Mucosa of stomach (tissue), 1 donor: Measurements from ENCODE around the gene NR4A1.
A peak's percentile ranks its signal among the peaks of the same experiment; 100 is the strongest.

ENCODE experiments used
- H3K27me3 ChIP-seq: one replicate; pipeline ENCODE4 v1.7.0; 2013; ENCODE audit warnings: mild to moderate bottlenecking, low read length; ENCODE audit not compliant: control insufficient read depth, insufficient read depth
- H3K36me3 ChIP-seq: one replicate; pipeline ENCODE4 v1.7.0; 2013; ENCODE audit warnings: low read length; ENCODE audit not compliant: control insufficient read depth, insufficient read depth
- H3K4me1 ChIP-seq: one replicate; pipeline ENCODE4 v1.7.0; 2013; ENCODE audit warnings: mild to moderate bottlenecking, low read length; ENCODE audit not compliant: control insufficient read depth, insufficient read depth
- H3K4me3 ChIP-seq: one replicate; pipeline ENCODE4 v1.7.0; 2013; ENCODE audit warnings: low read length
- H3K9ac ChIP-seq: one replicate; pipeline ENCODE4 v1.7.0; 2013; ENCODE audit warnings: mild to moderate bottlenecking, low read length, moderate library complexity
- H3K9me3 ChIP-seq: one replicate; pipeline ENCODE4 v1.7.0; 2013; ENCODE audit warnings: mild to moderate bottlenecking, low read length, moderate library complexity; ENCODE audit not compliant: control insufficient read depth
- donor health status: Pancreatic carcinoma.

The NR4A1 gene

GRCh38 chr12:52010152-52010622 lies 41.1 kb upstream of the NR4A1 start:
- Histone ChIP-seq H3K9ac (peak overlapping the region; percentile 29), H3K4me1 (peaks cover 23% of the 10 kb centered on the region), H3K27me3 (peaks cover 37% of the 10 kb centered on the region), H3K9me3 (no peaks in the 10 kb centered on the region), H3K36me3 (no peaks in the 10 kb centered on the region), H3K4me3 (no peak overlapping the region)

GRCh38 chr12:52010692-52011601 lies 40.3 kb upstream of the NR4A1 start:
- Histone ChIP-seq H3K9ac (peak overlapping the region; percentile 17), H3K4me1 (peaks cover 23% of the 10 kb centered on the region), H3K36me3 (no peaks in the 10 kb centered on the region), H3K27me3 (peaks cover 36% of the 10 kb centered on the region), H3K9me3 (no peaks in the 10 kb centered on the region), H3K4me3 (no peak overlapping the region)

GRCh38 chr12:52011602-52012214 lies 39.5 kb upstream of the NR4A1 start:
- Histone ChIP-seq H3K4me1 (peaks cover 18% of the 10 kb centered on the region), H3K9ac (no peak overlapping the region), H3K9me3 (no peaks in the 10 kb centered on the region), H3K27me3 (peaks cover 31% of the 10 kb centered on the region), H3K4me3 (no peak overlapping the region), H3K36me3 (no peaks in the 10 kb centered on the region)

GRCh38 chr12:52013626-52014310 lies 37.5 kb upstream of the NR4A1 start:
- H3K27me3 ChIP-seq, result peaks cover 17% of the 10 kb centered on the region
- H3K9me3 ChIP-seq, result no peaks in the 10 kb centered on the region
- no peak overlapping the region for H3K4me3 ChIP-seq
- H3K36me3 ChIP-seq, result no peaks in the 10 kb centered on the region
- H3K9ac ChIP-seq, result no peak overlapping the region
- peaks cover 18% of the 10 kb centered on the region for H3K4me1 ChIP-seq

- H3K4me1 ChIP-seq, result peaks cover 11% of the 10 kb centered on the region
- no peaks in the 10 kb centered on the region for H3K36me3 ChIP-seq
- peaks cover 17% of the 10 kb centered on the region for H3K27me3 ChIP-seq
- H3K9me3 ChIP-seq, result no peaks in the 10 kb centered on the region
- no peak overlapping the region for H3K9ac ChIP-seq
- H3K4me3 ChIP-seq, result no peak overlapping the region
Measured at GRCh38 chr12:52014567-52015530, 36.4 kb upstream of the NR4A1 start.

- no peaks in the 10 kb centered on the region for H3K9me3 ChIP-seq
- no peak overlapping the region for H3K9ac ChIP-seq
- H3K27me3 ChIP-seq, result peaks cover 17% of the 10 kb centered on the region
- H3K36me3 ChIP-seq, result no peaks in the 10 kb centered on the region
- H3K4me3 ChIP-seq, result no peak overlapping the region
- H3K4me1 ChIP-seq, result peaks cover 7% of the 10 kb centered on the region
Measured at GRCh38 chr12:52015532-52016041, 35.7 kb upstream of the NR4A1 start.

- Histone ChIP-seq H3K4me3 (no peak overlapping the region), H3K9me3 (no peaks in the 10 kb centered on the region), H3K36me3 (no peaks in the 10 kb centered on the region), H3K27me3 (peaks cover 23% of the 10 kb centered on the region), H3K9ac (no peak overlapping the region), H3K4me1 (peaks cover 10% of the 10 kb centered on the region)
Measured at GRCh38 chr12:52018433-52019112, 32.7 kb upstream of the NR4A1 start.

GRCh38 chr12:52019113-52019770 lies 32.0 kb upstream of the NR4A1 start:
- Histone ChIP-seq H3K9ac (no peak overlapping the region), H3K4me3 (no peak overlapping the region), H3K27me3 (peaks cover 19% of the 10 kb centered on the region), H3K4me1 (peaks cover 15% of the 10 kb centered on the region), H3K9me3 (no peaks in the 10 kb centered on the region), H3K36me3 (no peaks in the 10 kb centered on the region)

GRCh38 chr12:52020539-52021336 lies 30.5 kb upstream of the NR4A1 start:
- Histone ChIP-seq H3K9me3 (no peaks in the 10 kb centered on the region), H3K36me3 (no peaks in the 10 kb centered on the region), H3K4me3 (no peak overlapping the region), H3K4me1 (peaks cover 30% of the 10 kb centered on the region), H3K27me3 (peaks cover 9% of the 10 kb centered on the region), H3K9ac (no peak overlapping the region)

GRCh38 chr12:52022841-52023181 lies 28.4 kb upstream of the NR4A1 start:
- Histone ChIP-seq H3K9ac (peak overlapping the region; percentile 66), H3K36me3 (no peaks in the 10 kb centered on the region), H3K27me3 (peaks cover 6% of the 10 kb centered on the region), H3K4me1 (peaks cover 37% of the 10 kb centered on the region), H3K9me3 (no peaks in the 10 kb centered on the region), H3K4me3 (peak overlapping the region; percentile 37)
